NT2/D1 (cell line): Measurements from ENCODE around the gene FRMD5.

Experiments
- SUZ12 ChIP-seq: IDR thresholded peaks from 2 replicates; pipeline ENCODE4 v1.6.1; 2011; ENCODE audit not compliant: insufficient read length, insufficient read depth; ENCODE audit errors: extremely low read depth
- YY1 ChIP-seq: IDR thresholded peaks from 2 replicates; pipeline ENCODE4 v1.6.1; 2011; ENCODE audit not compliant: insufficient read length, insufficient read depth
- ZNF274 ChIP-seq: IDR thresholded peaks from 2 replicates; pipeline ENCODE4 v1.6.1; 2011; ENCODE audit warnings: mild to moderate bottlenecking, low read depth, low read length

GRCh38 chr15:44038755-44039191, 156.3 kb downstream of the FRMD5 start:
- no peak for TF ChIP-seq ZNF274
- no peak for TF ChIP-seq YY1
- TF ChIP-seq SUZ12: no peak
